ENCODE results near the gene PIGR. TPM values are rescaled to one million over a fixed set of nuclear protein-coding genes. Genes with fewer than 3 reads are reported as not detected.

Gene PIGR
- total RNA-seq, 1 donor from 2014 or later = not detected

GRCh38 chr1:206963740-206964139 is 17.5 kb upstream of the PIGR start:
- ATAC-seq (no peak), DNase-seq (ENCODE audit: missing footprints) (no peak)
- intact Hi-C loops (cut with DNase I) = no loop called here

DNA sequence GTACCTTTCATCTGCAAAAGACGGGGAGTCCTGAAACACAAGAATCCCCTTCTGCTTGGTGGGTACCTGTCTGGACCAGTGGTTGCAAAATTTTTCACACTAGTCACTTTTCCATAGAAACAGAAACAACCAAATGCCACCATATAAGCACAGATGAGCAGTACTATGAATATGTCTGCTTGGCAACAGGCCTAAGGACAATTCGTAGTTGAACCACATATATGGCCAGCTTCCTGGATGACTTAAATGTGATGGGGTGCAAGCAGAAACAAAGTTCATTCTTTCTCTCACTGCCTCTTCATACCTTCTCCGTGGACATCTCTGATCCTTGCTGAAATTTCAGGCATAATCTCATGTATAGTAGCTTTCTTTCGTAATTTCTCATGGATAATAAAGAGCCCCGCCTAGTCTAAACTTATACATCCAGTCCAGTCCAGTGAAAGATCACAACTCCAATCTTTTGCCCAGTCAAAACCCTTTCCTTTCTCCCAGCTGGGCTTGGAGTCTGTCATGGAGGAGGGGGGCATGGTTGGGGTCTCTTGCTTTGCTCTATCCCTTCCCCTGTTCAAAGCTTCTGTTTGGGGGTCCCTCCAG is 16.9 kb upstream of the PIGR start:
- DNase-seq (ENCODE audit: missing footprints) (no peak), ATAC-seq (no peak)
- intact Hi-C loops (cut with DNase I) = no loop called here

DNA sequence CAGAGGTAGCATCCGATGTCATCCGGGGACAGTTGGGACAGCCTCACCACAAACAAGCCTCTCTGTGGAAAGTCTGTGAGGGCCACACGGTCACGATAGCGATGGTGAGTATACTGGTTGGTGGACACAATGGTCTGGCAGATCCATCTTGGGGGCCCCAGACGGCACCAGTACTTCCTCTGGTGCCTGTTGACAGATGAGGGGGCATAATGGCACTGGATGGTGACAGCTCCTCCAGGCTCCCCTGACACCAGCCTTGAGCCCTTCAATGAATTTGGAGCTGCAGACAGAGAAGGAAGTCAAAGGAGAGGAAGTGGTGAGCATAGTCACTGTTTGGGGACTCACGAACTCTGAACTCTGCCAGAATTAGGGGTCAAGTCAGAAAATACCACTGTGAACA is 16.0 kb upstream of the PIGR start:
- intact Hi-C loops (cut with DNase I) = no loop called here
- ATAC-seq (no peak), DNase-seq (ENCODE audit: missing footprints) (no peak)

DNA sequence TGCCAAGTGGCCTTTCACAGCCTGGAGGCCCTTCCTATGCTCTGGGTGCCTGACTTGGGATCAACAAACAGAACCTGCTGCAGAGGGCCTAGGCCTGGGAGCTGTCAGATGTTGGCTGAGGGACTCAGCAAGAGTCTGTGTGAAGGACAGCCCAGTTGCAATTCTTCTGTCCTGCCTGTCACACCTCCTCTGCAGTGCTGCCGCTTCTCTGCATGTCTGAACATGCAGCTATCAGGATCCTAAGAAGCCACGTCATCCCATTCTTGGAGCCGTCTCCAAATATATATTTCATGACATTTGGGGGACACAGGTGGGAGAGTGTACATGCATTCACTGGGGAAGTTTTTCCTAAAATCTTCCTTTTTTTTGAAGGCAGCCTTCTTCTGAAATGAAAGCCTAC is 15.4 kb upstream of the PIGR start:
- ATAC-seq (no peak), DNase-seq (ENCODE audit: missing footprints) (no peak)
- intact Hi-C loops (cut with DNase I) = no loop called here

DNA sequence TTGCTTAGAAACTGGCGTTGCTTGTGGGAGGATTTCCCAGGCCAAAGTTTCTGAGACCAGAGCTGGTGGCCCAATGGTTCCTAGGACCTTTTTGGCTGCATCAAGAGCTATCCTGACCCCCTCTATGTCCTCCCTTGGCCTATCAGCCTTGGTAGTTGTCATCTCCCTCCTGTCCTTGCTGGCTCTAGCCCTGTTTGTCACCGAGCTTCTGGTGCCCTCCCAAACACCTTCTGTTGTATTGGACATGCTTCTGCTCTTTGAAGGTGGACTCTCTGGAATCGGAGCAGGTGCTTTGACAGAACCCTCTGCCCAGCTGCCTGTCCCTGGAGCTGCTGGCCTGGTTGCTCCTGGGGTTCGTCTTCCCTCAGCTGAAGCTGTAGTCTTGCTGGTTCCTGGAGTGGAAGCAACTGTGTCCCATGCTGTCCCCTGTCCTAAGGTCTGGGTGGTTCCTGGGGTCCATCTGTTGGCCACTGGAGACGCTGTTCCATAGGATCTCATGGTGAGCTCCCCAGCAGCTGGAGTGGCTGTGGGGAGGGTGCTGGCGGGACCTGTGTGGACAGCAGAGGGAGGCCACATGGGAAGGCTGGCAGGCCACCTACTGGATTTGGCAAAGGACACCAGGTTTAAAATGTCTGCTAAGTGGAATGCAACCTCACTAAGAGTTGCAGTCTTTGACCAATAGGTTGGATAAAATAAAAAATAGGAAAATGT is 14.6 kb upstream of the PIGR start:
- DNase-seq (ENCODE audit: missing footprints) = no peak

DNA sequence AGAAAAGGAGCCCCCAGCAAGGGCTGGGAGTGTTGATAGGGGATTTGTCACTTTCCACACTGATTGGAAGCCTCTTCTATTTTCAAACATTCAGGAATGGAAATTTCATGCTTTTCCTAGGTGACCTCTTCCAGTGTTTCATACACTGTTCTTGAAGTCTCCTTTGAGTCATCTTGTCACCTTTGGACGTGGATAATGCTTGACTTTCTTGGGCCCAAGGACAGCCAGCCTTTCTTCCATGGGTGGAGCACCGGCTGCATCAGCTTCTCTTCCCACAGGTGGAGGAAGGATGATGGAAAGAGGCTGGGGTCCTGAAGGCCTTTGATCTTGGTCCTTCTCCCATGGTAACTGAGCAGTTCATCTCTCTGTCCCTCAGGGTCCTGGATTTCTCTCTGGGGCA is 11.9 kb upstream of the PIGR start:
- no peak for DNase-seq (ENCODE audit: missing footprints)
- intact Hi-C loops (cut with DNase I) = no loop called here
- ATAC-seq = no peak

More for the DNA sequence above, 14.6 kb upstream of the PIGR start:
- intact Hi-C loops (cut with DNase I) = no loop called here
- no peak for ATAC-seq

DNA sequence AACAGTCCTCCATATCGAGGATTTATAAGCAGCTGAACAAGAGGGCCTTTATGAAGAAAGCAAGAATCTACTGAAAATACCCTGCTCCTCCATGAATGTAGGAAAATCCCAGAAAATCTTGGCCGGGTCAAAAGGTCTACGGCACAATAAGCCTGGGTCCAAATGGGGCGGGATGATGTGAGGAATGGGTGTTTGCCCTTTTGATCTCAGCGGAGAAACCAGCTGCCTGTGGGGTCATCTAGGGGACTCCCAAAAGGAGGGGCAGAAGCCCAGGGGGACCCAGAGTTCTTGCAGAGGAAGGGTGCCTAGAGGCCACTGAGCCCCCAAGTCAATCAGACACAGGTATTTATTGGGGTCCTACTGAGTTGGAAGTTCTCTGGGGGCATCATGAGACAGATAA is 11.4 kb upstream of the PIGR start:
- ATAC-seq (no peak), DNase-seq (ENCODE audit: missing footprints) (no peak)
- intact Hi-C loops (cut with DNase I) = no loop called here

GRCh38 chr1:206955476-206956451 is 9.5 kb upstream of the PIGR start:
- no peak for DNase-seq (ENCODE audit: missing footprints)

DNA sequence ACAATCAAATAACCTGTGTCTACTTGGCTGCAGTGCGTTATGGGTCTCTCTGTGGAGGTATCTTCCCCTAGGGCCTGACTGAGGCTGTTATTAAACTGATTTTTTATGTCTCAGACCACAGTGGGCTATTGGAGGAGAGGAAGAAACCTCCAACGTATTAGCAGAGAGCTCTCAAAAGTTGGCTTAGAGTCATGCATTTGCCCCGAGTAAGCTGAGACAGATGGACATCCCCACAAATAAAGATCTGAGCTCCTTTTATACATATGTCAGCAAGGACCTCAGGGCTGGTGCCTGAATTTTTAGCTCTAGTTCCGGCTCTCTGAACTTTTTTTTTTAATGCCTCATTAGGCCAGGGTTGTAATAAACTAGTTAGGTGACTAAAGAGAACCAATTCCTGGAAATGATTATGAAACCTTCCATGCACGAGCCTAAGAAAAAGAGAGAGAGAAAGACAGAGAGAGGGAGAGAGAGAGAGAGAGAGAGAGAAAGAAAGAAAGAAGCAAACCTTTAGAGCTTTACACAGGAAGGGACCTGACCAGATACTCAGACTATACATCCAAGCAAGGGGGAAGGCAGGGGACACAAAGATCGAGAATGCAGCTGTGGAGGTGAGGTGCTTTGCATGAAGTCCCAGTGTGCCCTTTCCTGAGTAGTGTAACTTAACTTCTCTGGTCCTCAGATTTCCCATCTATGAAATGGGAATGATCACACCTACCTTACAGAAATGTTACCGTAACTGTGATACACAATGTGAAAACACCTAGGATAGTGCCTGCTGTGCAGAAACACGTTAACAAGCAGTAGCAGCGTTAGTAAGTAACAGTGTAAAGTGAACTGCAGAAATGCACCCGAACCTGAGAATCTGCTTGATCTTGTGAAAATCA is 8.4 kb upstream of the PIGR start:
- ATAC-seq (no peak), DNase-seq (ENCODE audit: missing footprints) (no peak)
- intact Hi-C loops (cut with DNase I) = no loop called here

More at GRCh38 chr1:206955476-206956451, 9.5 kb upstream of the PIGR start:
- ATAC-seq = peak; percentile 43
- intact Hi-C loops (cut with DNase I) = no loop called here

DNA sequence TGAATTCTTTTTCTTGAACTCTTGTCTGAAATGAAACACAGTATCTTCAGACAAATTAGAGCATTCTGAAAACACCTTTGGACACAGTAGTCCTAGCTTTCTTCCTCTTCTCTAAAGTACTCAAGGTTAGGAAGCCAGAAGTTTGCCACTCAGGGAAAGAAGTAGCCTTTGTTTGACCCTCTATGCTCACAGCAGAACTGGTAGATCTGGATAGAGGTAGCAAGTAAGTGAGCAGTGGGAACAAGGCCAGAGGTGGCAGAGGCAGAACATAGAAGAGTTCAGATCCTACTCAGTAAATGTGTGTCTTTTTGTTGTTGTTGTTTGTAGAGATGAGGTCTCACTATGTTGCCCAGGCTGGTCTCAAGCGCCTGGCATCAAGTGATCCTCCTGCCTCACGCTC is 7.4 kb upstream of the PIGR start:
- intact Hi-C loops (cut with DNase I) = no loop called here
- no peak for ATAC-seq
- no peak for DNase-seq (ENCODE audit: missing footprints)

DNA sequence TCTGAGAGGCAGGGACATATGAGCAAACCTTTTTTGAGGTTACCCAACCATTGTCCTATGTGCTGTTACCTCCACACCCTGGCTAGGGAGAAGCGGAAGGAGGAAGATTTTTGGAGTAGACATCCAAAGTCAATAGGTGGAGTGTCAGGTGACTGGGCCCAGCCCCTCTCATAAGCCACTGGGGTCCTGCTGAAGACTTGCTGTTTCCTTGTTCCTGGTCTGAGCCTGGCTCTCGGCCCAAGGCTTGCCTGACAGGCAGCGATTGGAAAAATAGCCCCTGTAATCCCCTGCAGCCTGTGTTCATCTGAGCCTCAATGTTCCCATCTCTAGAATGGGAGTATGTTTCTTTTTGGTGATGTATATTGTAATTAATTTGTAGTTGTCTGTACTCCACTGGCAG is 6.9 kb upstream of the PIGR start:
- intact Hi-C loops (cut with DNase I) = no loop called here
- DNase-seq (ENCODE audit: missing footprints) = no peak

GRCh38 chr1:206952171-206952570 is 5.9 kb upstream of the PIGR start:
- intact Hi-C loops (cut with DNase I) = no loop called here
- DNase-seq (ENCODE audit: missing footprints) (no peak), ATAC-seq (no peak)

More for the DNA sequence above, 6.9 kb upstream of the PIGR start:
- ATAC-seq = no peak

GRCh38 chr1:206951318-206952100 is 5.2 kb upstream of the PIGR start:
- intact Hi-C loops (cut with DNase I) = no loop called here
- DNase-seq (ENCODE audit: missing footprints) (no peak), ATAC-seq (no peak)

GRCh38 chr1:206949641-206950040 is 3.4 kb upstream of the PIGR start:
- DNase-seq (ENCODE audit: missing footprints) (no peak), ATAC-seq (no peak)
- intact Hi-C loops (cut with DNase I) = no loop called here

DNA sequence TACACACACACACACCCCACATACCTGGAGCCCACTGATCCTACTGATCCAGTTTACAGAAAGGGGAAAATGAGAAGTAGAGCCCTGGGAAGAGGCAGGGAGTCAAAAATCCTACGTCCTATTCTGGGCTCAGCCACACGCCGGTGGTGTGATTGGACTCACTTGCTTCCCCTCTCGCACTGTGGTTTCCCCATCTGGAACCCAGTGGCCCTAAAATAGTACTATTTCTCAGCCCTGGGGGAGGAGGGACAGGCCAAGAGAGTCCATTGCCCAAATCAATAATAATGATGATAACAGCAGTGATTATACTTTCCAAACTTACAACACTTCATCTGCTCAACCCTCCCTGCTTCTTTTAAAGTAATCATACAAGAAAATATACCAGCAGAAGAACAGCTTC is 2.9 kb upstream of the PIGR start:
- no peak for ATAC-seq
- intact Hi-C loops (cut with DNase I) = no loop called here
- no peak for DNase-seq (ENCODE audit: missing footprints)

GRCh38 chr1:206947255-206947654 is 989 bp upstream of the PIGR start:
- intact Hi-C loops (cut with DNase I) = no loop called here
- no peak for ATAC-seq
- no peak for DNase-seq (ENCODE audit: missing footprints)

- no peak for DNase-seq (ENCODE audit: missing footprints)
- intact Hi-C loops (cut with DNase I) = no loop called here
- ATAC-seq = no peak
Observed at GRCh38 chr1:206945779-206946178, 487 bp downstream of the PIGR start.

- intact Hi-C loops (cut with DNase I) = no loop called here
- DNase-seq (ENCODE audit: missing footprints) = no peak
- ATAC-seq = no peak
Observed at GRCh38 chr1:206944703-206945102, 1.6 kb downstream of the PIGR start.
